ENCODE data around the gene DHX35. TPM values are rescaled to one million over a fixed set of nuclear protein-coding genes. Genes with fewer than 3 reads are reported as not detected.

Gene DHX35
- total and polyA plus RNA-seq, 2 experiments from 2014 or later: 8.3 to 25.9 TPM

DNA sequence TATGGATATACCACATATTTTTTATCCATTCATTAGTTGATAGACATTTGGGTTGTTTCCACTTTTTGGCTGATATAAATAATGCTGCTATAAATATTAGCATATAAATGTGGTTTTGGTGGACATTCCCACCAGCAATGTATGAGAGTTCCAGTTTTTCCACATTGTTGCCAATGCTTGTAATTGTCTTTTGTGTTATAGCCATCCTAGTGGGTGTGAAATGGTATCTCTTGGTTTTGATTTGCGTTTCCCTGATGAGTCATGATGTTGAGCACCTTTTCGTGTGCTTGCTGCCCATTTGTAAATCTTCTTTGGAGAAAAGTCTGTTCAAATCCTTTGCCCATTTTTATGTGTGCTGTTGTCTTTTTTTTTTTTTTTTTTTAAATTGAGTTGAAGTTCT is 54.4 kb downstream of the DHX35 start:
- Mint-ChIP-seq H3K4me3 (no peak overlapping the region), H3K36me3 (ENCODE audit: low read depth) (peaks cover 62% of the 10 kb centered on the region), H3K27ac (no peak overlapping the region), H3K4me1 (peaks cover 2% of the 10 kb centered on the region; the same call in 1 of the 3 replicates), H3K9me3 (no peaks in the 10 kb centered on the region), H3K27me3 (ENCODE audit: insufficient read depth, low read depth, poor library complexity) (no peaks in the 10 kb centered on the region)
- DNase-seq (ENCODE audit: low spot score) (no peak), ATAC-seq (no peak)
- no peak for TF ChIP-seq EZH2 (IDR thresholded peaks at IDR 0.05; ENCODE audit: low read depth, unreplicated experiment)
- TF ChIP-seq NANOG (IDR thresholded peaks at IDR 0.05; ENCODE audit: borderline replicate concordance): no peak
- no peak for TF ChIP-seq POLR2AphosphoS5 (IDR thresholded peaks at IDR 0.05; ENCODE audit: low read depth)
- no peak for TF ChIP-seq CREB1 (CRISPR knock-in tag; IDR thresholded peaks at IDR 0.05; ENCODE audit: low read depth)
- TF ChIP-seq, protein P1, sequence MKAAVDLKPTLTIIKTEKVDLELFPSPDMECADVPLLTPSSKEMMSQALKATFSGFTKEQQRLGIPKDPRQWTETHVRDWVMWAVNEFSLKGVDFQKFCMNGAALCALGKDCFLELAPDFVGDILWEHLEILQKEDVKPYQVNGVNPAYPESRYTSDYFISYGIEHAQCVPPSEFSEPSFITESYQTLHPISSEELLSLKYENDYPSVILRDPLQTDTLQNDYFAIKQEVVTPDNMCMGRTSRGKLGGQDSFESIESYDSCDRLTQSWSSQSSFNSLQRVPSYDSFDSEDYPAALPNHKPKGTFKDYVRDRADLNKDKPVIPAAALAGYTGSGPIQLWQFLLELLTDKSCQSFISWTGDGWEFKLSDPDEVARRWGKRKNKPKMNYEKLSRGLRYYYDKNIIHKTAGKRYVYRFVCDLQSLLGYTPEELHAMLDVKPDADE (IDR thresholded peaks at IDR 0.05): no peak
- TF ChIP-seq EZH2phosphoT487 (IDR thresholded peaks at IDR 0.05; ENCODE audit: unreplicated experiment): no peak
- TF ChIP-seq JUNB (IDR thresholded peaks at IDR 0.05; ENCODE audit: unreplicated experiment): no peak
- no peaks in the 10 kb centered on the region for H3K79me2 ChIP-seq (replicated peaks; ENCODE audit: insufficient read depth)
- peaks cover 39% of the 10 kb centered on the region for H3K36me3 ChIP-seq (ENCODE audit: insufficient read depth)
- H3K4me1 ChIP-seq (ENCODE audit: insufficient read depth): no peaks in the 10 kb centered on the region
- H3F3A ChIP-seq (replicated peaks; ENCODE audit: low read depth): no peaks in the 10 kb centered on the region
- H3K9me2 ChIP-seq (ENCODE audit: insufficient read depth): no peaks in the 10 kb centered on the region
- 0 out of 2 replicates have a peak, but pooled peaks cover 6% of the 10 kb centered on the region for H4K20me1 ChIP-seq (replicated peaks; ENCODE audit: insufficient read depth)
- no peak overlapping the region for H3K4me3 ChIP-seq
- H3K27me3 ChIP-seq (ENCODE audit: insufficient read depth): no peaks in the 10 kb centered on the region
- no peak overlapping the region for H3K27ac ChIP-seq (ENCODE audit: low read depth)
- no peak overlapping the region for H2AFZ ChIP-seq
- H3K4me2 ChIP-seq: no peak overlapping the region

GRCh38 chr20:39019027-39019426 is 56.9 kb downstream of the DHX35 start:
- Histone ChIP-seq H3K36me3 (ENCODE audit: insufficient read depth) (peaks cover 44% of the 10 kb centered on the region), H3K9me2 (ENCODE audit: insufficient read depth) (no peaks in the 10 kb centered on the region), H3K4me2 (no peak overlapping the region), H3F3A (replicated peaks; ENCODE audit: low read depth) (no peaks in the 10 kb centered on the region), H3K4me3 (no peak overlapping the region), H3K27ac (ENCODE audit: low read depth) (no peak overlapping the region), H2AFZ (no peak overlapping the region), H3K4me1 (ENCODE audit: insufficient read depth) (no peaks in the 10 kb centered on the region), H3K79me2 (replicated peaks; ENCODE audit: insufficient read depth) (no peaks in the 10 kb centered on the region), H4K20me1 (replicated peaks; ENCODE audit: insufficient read depth) (peaks cover 9% of the 10 kb centered on the region; the same call in 1 of the 2 replicates), H3K27me3 (ENCODE audit: insufficient read depth) (no peaks in the 10 kb centered on the region)
- H3K4me1 Mint-ChIP-seq: peaks cover 2% of the 10 kb centered on the region; the same call in 1 of the 3 replicates
- peaks cover 2% of the 10 kb centered on the region for H3K27me3 Mint-ChIP-seq (ENCODE audit: insufficient read depth, low read depth, poor library complexity)
- H3K36me3 Mint-ChIP-seq (ENCODE audit: low read depth): peaks cover 77% of the 10 kb centered on the region
- no peaks in the 10 kb centered on the region for H3K9me3 Mint-ChIP-seq
- no peak overlapping the region for H3K27ac Mint-ChIP-seq
- no peak for DNase-seq (ENCODE audit: low spot score)
- ATAC-seq: no peak
- no peak overlapping the region for H3K4me3 Mint-ChIP-seq
- TF ChIP-seq EZH2phosphoT487 (IDR thresholded peaks at IDR 0.05; ENCODE audit: unreplicated experiment) (no peak), POLR2AphosphoS5 (IDR thresholded peaks at IDR 0.05; ENCODE audit: low read depth) (no peak), ZNF114 (CRISPR knock-in tag; IDR thresholded peaks at IDR 0.05) (no peak), REST (IDR thresholded peaks at IDR 0.05; ENCODE audit: unreplicated experiment) (no peak), ZNF331 (CRISPR knock-in tag; IDR thresholded peaks at IDR 0.05; ENCODE audit: low read depth) (no peak), STAT1 (IDR thresholded peaks at IDR 0.05; ENCODE audit: unreplicated experiment) (no peak)
- TF ChIP-seq, protein P1 (IDR thresholded peaks at IDR 0.05): no peak
